ENCODE results near the gene RPL18.

The RPL18 gene

DNA sequence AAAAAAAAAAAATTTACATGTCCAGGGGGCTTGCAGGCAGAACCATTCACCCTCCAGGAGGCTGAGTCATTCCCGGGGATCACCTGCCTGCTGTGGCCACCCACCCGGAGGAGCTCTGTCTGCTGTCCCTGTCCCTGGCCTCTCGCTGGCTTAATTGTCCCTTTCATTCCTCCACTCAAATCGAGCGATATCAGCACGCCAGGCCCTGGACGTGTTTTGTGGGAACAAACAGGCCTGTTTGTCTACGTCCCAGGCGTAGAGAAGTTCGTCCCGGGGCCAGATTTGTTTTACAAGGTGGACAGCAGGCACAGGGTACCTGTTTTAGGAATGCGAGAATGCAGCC, 45.8 kb downstream of the RPL18 start:
- DNase-seq, result no peak

DNA sequence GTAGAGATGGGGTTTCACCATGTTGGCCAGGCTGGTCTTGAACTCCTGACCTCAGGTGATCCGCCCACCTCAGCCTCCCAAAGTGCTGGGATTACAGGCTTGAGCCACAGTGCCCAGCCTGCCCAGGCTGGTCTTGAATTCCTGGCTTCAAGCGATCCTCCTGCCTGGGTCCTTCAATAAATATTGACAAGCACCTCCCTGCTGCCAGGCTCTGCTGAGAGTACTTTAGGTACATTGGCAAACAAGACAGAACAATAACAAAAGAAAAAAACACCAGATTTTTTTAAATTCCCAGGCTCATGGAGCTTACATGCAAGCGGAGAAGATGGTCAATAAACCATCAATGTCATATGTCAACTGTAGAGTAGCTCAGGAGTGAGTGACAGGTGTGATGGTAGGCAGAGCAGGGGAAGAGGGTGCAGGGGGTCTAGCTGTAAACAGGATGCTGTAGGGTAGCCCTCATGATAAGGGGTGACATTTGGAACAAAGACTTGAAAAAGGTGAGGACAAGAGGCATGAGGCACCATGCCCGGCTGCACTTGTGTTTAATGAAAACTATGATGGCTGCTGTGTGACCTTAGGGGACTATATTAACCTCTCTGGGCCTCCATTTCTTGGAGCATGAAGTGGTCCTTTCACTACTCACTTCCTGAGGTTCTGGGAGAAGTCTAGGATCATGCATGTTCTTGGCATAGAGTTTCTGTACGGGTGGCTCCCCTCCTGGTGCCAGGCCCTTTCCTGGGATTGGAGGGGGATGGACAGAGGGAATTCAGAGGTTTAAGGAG, 47.4 kb downstream of the RPL18 start:
- DNase-seq, result no peak

GRCh38 chr19:48569814-48570213, 49.2 kb downstream of the RPL18 start:
- DNase-seq, result no peak

GRCh38 chr19:48568345-48568886, 50.6 kb downstream of the RPL18 start:
- peak; percentile 4 for DNase-seq
